NCI-H2081 treated with DMSO at 0.1 percent for 48 hours (cell line): ENCODE measurements around the gene TAF6.

Experiments used
- DNase-seq: peaks from one replicate; lab custom pipeline; 2025; lab: John Stamatoyannopoulos, UW

TAF6 gene

GRCh38 chr7:100122067-100122466, 2.9 kb upstream of the TAF6 start:
- peak; percentile 84 for DNase-seq

DNA sequence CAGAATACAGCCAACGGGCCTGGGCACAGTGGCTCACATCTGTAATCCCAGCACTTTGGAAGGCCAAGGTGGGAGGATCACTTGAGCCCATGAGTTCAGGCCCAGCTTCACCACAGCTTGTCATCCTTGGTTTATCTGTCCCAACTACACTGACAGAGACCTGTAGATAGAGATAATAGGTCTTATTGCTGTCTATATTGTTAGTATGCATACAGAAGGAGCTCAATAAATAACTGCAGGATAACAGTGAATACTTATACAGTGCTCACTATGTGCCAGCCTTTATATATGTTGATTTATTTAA, 1.5 kb upstream of the TAF6 start:
- DNase-seq, result no peak

- DNase-seq, result no peak
Observed at GRCh38 chr7:100119970-100120732, 993 bp upstream of the TAF6 start.

DNA sequence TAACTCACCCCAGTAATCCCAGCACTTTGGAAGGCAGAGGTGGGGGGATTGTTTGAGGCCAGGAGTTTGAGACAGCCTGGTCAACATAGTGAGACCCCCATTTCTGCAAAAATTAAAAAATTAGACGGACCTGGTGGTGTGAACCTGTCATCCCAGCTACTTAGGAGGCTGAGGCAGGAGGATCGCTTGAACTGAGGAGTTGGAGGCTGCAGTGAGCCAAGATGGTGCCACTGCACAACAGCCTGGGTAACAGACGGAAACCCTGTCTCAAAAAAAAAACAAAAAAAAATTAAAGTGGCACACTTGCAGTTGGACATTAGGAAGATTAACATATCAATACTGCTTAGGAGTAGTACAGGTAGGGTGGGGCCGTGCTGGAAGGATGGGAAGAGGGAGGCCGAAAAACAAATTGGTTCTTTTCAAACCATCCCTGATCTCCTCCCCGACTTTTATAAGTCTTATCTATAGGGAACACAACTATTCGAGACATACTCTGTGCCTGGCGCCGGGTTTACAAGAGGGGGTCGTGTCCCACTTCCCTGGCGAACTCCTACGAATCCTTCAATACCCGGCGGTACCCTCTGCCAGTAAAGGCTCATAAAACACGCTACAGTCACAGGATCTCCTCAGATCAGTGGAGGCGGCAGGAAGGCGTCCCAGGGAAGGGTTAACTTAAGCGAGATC, 628 bp downstream of the TAF6 start:
- DNase-seq, result no peak

GRCh38 chr7:100115026-100115425, 4.1 kb downstream of the TAF6 start:
- DNase-seq, result no peak

DNA sequence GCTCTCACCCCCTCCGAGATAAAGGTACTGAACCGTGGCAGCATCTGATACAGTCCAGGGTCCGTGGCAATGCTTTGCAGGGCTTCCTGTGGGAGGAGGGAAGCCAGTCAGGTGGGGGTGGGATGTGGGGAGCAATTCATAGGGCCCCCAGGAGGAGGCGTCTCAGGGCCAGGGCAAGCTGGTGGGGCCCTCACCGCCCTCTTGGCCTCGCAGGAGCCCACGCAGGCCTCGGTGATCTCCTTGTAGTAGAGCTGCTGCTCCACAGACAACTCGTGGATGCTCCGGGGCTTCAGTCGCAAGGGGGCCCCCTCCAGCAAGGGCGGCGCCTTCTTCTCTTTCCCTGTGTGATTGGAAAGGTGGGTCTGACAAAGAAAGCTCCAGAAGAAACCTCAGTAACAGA, 7.2 kb downstream of the TAF6 start:
- no peak for DNase-seq

DNA sequence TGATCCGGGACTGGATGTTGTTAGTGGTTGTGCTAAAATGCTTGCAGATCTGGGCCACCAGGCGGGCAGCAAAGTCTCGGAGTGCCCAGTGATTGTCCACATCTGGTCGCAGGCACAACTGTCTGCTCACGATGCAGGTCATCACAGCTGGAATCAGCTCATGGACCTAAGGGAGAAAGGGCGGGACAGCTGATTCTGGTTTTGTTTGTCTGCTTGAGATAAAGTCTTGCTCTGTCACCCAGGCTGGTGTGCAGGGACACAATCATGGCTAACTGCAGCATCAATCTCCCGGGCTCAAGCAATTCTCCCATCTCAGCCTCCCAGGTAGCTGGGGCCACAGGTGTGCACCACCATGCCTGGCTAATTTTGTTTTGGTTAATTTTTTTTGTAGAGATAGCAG, 8.0 kb downstream of the TAF6 start:
- no peak for DNase-seq

DNA sequence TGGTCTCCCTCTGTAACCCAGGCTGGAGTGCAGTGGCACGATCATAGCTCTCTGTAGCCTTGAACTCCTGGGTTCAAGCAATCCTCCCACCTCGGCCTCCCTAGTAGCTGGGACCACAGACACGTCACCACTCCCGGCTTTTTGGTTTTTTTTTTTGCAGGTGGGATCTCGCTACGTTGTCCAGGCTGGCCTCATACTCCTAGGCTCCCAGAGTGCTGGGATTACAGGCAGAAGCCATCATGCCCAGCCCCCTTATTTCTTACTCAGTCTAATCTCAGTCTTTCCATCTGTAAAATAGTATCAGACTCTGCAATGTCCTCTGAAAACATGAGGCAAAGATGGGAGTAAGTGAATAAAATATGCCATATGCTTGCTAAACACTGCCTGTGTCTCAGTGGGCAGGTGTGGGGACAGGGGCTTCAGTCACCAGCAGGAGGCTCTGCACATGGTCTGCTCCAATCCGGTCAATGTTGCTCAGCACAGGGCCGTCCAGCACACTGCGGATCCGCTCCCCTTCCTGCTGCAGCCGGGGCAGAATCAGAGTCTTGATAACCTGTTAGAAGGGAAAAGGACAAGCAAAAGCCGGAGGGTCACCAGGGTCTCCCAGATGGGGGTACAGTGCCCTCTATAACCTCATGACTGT, 9.5 kb downstream of the TAF6 start:
- DNase-seq, result no peak

DNA sequence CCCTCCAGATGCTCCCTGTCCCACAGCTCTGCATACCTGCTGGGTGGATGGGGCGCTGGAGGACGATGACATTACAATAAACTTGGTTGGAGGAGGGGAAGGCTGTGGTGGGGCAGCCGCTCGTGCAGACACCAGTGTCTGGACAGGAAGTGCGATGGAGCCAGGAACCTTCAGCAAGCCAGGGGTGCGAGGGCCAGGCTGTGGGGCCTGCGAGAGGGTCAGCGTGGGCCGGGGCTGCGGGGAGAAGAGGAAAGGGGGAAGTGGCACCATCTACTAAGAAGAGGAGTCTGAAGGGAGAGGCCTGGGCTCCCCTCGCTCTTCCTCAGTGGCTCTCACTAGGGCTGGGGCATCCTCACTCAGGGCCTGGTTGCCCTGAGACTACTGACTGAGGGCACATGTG, 11.3 kb downstream of the TAF6 start:
- no peak for DNase-seq

DNA sequence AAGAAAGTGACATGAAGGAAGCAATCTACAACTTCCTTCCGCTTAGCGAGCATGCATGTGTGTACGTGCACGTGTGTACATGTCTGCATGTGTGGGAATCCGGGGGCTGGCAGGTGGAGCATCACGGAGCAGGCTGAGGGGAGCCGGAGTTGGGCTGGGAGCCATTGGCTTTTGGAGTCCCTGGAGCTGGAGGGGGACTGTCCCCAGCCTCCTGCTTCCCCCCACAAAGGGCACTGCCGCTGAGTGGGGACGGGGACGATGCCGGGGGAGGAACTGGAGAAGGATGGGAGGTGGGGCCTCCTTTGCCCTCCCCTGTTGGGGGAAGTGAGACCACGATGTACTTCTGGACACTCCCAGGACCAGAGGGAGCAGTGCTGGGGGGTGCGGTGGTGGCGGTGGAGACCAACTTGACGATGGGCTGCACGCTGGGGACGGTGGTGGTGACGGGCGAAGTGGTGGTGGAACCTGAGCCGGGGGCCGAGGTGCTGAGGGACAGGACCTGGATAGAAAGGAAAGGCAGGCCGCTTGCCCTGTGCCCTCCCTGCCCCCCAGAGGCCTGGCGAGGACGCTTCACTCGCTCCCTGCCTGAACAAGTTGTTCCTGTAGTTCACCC, 11.9 kb downstream of the TAF6 start:
- no peak for DNase-seq

DNA sequence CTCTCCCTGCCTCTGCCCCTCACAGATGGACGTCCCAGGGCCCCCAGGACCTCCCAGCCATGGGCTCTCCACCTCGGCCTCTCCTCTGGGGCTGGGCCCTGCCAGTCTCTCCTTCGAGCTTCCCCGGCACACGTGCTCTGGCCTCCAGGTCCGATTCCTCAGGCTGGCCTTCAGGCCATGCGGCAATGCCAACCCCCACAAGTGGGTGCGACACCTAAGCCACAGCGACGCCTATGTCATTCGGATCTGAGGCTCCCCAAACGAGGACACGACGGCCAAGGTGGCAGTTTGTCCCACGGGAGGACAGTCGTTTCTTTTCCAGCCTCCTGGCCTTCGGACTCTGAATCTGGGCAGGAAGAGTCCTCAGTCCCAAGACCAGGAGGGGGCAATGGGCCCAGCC, 12.5 kb downstream of the TAF6 start:
- no peak for DNase-seq

DNA sequence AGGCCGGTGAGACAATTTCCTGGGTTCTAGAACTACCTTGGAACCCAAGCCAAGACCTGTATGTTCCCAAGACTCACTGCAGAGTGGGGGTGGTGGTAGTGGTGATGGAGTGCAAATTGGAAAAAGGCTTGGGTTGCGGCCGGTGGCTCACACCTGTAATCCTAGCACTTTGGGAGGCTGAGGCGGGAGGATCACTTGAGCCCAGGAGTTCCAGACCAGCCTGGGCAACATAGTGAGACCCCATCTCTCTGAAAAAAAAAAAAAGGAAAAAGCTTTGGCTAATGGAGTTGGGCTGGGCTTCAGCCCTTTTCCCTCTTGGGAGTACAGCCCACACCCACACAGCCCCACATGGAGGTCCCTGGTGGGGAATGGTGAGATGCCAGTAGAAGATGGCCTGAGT, 13.6 kb downstream of the TAF6 start:
- no peak for DNase-seq

GRCh38 chr7:100102950-100103840, 16.0 kb downstream of the TAF6 start:
- DNase-seq, result no peak

DNA sequence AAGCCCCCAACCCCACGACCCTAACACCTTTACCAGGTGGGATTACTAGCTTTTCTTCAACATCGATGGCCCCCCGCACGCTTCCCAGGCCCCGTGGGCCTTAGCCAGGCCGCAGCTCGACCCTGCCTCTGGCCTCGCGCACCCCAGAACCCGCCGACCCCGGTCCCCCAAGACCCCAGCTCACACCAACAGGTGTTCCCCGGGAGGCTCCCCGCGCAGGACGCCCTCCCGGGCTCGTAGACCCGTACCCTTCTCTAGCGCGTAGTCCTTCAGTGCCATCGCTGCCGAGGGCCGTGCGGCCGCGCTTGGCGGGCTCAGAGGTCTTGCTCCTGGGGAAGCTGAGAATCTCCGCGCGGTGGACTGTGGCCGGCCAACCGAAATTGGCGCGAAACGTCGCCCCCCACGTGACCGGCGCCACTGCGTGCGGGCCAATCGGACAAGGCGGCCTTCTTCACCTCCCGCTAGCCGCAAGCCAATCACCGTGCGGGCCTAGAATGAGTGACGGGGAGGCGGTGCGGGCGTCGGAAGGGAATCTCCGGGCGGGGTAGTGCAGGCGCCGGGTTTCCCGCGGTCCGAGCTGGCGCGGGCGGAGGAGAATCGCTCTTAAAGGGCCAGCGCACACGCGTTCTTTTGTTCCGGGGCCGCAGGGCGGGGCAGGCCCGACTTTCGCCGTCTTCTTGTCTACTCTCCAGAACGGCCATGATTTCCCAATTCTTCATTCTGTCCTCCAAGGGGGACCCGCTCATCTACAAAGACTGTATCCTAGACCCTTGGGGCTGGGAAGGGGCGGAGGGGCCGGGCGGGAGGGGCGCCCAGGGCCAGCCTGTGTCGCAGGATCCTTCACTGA, 17.9 kb downstream of the TAF6 start, which contains the start of the genes AP4M1 and MCM7:
Gene AP4M1 (plus strand): TSS at position 628 of the 847 bp plus-strand sequence. CDS start 72 bp downstream, at position 700.
Gene MCM7 (minus strand): TSS at position 382 of the 847 bp plus-strand sequence. CDS start 103 bp downstream, at position 279.
- DNase-seq, result peak; percentile 96

- peak; percentile 91 for DNase-seq
Observed at GRCh38 chr7:100100420-100101015, 18.6 kb downstream of the TAF6 start.

DNA sequence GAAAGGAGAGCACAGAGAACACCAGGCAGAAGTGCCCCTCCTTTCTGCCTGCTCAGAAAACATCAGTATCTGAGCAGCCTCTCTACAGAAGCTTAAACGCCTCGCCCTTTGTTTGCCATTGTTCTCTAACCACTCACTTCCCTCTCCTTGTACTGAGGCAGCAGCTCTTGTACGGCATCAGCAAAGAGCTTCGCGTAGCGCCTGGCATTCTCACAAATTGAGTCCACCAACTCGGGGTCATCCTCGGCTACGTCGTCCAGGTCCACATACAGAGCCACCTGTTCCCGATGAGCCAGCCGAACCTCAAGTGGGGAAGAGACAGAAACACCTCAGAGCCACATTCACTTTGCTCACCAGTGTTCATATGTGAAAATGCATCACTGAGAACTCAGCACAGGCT, 19.7 kb downstream of the TAF6 start:
- no peak for DNase-seq

DNA sequence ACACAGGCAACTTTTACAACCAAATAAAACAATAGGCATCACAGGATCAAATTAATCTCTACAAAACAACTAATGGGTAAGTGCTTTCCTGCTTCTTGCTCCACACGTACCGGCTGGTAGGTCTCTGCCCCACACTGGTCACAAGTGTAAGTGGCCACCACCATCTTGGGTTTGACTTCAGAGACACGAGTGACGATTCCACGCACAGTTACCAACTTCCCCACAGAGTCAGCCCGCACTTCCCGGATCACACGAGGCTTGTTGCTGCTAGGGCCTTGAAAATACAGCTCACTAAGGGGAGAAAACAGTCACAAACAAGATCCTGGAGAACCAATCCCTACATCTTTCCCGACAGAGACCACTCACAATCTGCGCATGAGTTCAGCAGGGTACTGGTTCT, 20.2 kb downstream of the TAF6 start:
- no peak for DNase-seq

- DNase-seq, result no peak
Observed at GRCh38 chr7:100095704-100096103, 23.5 kb downstream of the TAF6 start.

- no peak for DNase-seq
Observed at GRCh38 chr7:100095289-100095688, 23.9 kb downstream of the TAF6 start.

GRCh38 chr7:100093925-100094486, 25.2 kb downstream of the TAF6 start:
- DNase-seq, result no peak
